Subcutaneous adipose tissue (tissue), 4 donors: ENCODE data around the gene ZNF559. TPM values are rescaled to one million over a fixed set of nuclear protein-coding genes. Genes with fewer than 3 reads are reported as not detected.

ENCODE experiments used
- CTCF ChIP-seq: fragments of 450-650 bp; IDR thresholded peaks from one replicate; pipeline ENCODE4 v1.5.1; 2016; ENCODE audit warnings: low read depth, mild to moderate bottlenecking, control low read depth, antibody characterized with exemption, moderate library complexity
- total RNA-seq, 4 donors: library from RNA; depleted of rRNA; stranded (reverse); fragments of >200 nt; gene quantifications; one replicate each; pipeline ENCODE4 v1.1.0, GENCODE V29; 2016

The ZNF559 gene
- total RNA-seq: 10 to 100 TPM; 15.1 to 30.3 (median 22.2) TPM

GRCh38 chr19:9323919-9324583 is at the start of gene ZNF559:
TSS of gene ZNF559 (plus strand) at chr19:9324179. CDS start at chr19:9338550, 14,371 bp downstream.
- TF ChIP-seq CTCF: no peak

GRCh38 chr19:9289231-9289884 is 34.6 kb upstream of the ZNF559 start:
- TF ChIP-seq CTCF: no peak

- TF ChIP-seq CTCF: no peak
Observed at GRCh38 chr19:9295411-9295849, 28.5 kb upstream of the ZNF559 start.

- TF ChIP-seq CTCF: no peak
Observed at GRCh38 chr19:9296336-9296735, 27.6 kb upstream of the ZNF559 start.

- TF ChIP-seq CTCF: no peak
Observed at GRCh38 chr19:9306443-9306842, 17.5 kb upstream of the ZNF559 start.

GRCh38 chr19:9308091-9308770 is 15.7 kb upstream of the ZNF559 start:
- TF ChIP-seq CTCF: no peak
